ENCODE results near the gene ARHGAP32. TPM values are rescaled to one million over a fixed set of nuclear protein-coding genes. Genes with fewer than 3 reads are reported as not detected.

ARHGAP32 gene
- total and polyA plus RNA-seq, 7 experiments from 2014 or later = 2.3 to 10.5 (median 4.9) TPM

- no peaks in the 10 kb centered on the region for H3K9me3 ChIP-seq (ENCODE audit: control insufficient read depth in 2 of 3, low read length in 3 of 3)
- Mint-ChIP-seq H3K27ac (no peak overlapping the region), H3K36me3 (no peaks in the 10 kb centered on the region), H3K4me1 (peaks cover 10 to 14% (median 11%) of the 10 kb centered on the region in 7 donors), H3K4me3 (no peak overlapping the region), H3K27me3 (peaks cover 0 to 7% (median 0%) of the 10 kb centered on the region in 5 donors), H3K9me3 (no peaks in the 10 kb centered on the region)
- ATAC-seq = no peak
- CTCF ChIA-PET = no interaction called here
- H3K4me3 ChIP-seq (ENCODE audit: low read length) = no peak overlapping the region
- H3K36me3 ChIP-seq (ENCODE audit: control insufficient read depth in 2 of 3, insufficient read depth in 3 of 3, low read length in 3 of 3) = no peaks in the 10 kb centered on the region
- intact Hi-C loops (cut with micrococcal nuclease) = no loop called here
- DNase-seq = no peak
- H3K4me1 ChIP-seq (ENCODE audit: control insufficient read depth in 2 of 2, insufficient read depth in 2 of 2, low read length in 2 of 2) = peaks cover 0 to 2% of the 10 kb centered on the region in 2 donors
- no peaks in the 10 kb centered on the region for H3K27me3 ChIP-seq (ENCODE audit: control insufficient read depth in 2 of 2, insufficient read depth in 2 of 2, low read length in 2 of 2)
- POLR2A ChIA-PET = no interaction called here
- no peak overlapping the region for H3K27ac ChIP-seq (ENCODE audit: low read depth, low read length)
Observed at GRCh38 chr11:128926437-128927107, 265.6 kb downstream of the ARHGAP32 start.

- H3K9me3 Mint-ChIP-seq = no peaks in the 10 kb centered on the region
- POLR2A ChIA-PET = no interaction called here
Observed at GRCh38 chr11:128926000-128926399, 266.1 kb downstream of the ARHGAP32 start.

GRCh38 chr11:128925250-128925600, 266.9 kb downstream of the ARHGAP32 start:
- intact Hi-C loops (cut with micrococcal nuclease) = no loop called here
- H3K27ac ChIP-seq (ENCODE audit: low read depth, low read length) = no peak overlapping the region
- Mint-ChIP-seq H3K36me3 (no peaks in the 10 kb centered on the region), H3K4me3 (no peak overlapping the region), H3K4me1 (peaks cover 10 to 14% (median 11%) of the 10 kb centered on the region in 7 donors), H3K27ac (no peak overlapping the region), H3K27me3 (peaks cover 0 to 10% (median 0%) of the 10 kb centered on the region in 5 donors), H3K9me3 (no peaks in the 10 kb centered on the region)
- ATAC-seq = no peak
- H3K4me1 ChIP-seq (ENCODE audit: control insufficient read depth in 2 of 2, insufficient read depth in 2 of 2, low read length in 2 of 2) = peaks cover 0 to 2% of the 10 kb centered on the region in 2 donors
- H3K4me3 ChIP-seq (ENCODE audit: low read length) = no peak overlapping the region
- no peak for DNase-seq
- H3K36me3 ChIP-seq (ENCODE audit: control insufficient read depth in 2 of 3, insufficient read depth in 3 of 3, low read length in 3 of 3) = no peaks in the 10 kb centered on the region
- no peaks in the 10 kb centered on the region for H3K9me3 ChIP-seq (ENCODE audit: control insufficient read depth in 2 of 3, low read length in 3 of 3)
- ChIA-PET POLR2A (no interaction called here), CTCF (no interaction called here)
- H3K27me3 ChIP-seq (ENCODE audit: control insufficient read depth in 2 of 2, insufficient read depth in 2 of 2, low read length in 2 of 2) = no peaks in the 10 kb centered on the region

More at GRCh38 chr11:128926000-128926399, 266.1 kb downstream of the ARHGAP32 start:
- peaks cover 0 to 2% of the 10 kb centered on the region in 2 donors for H3K4me1 ChIP-seq (ENCODE audit: control insufficient read depth in 2 of 2, insufficient read depth in 2 of 2, low read length in 2 of 2)
- H3K4me1 Mint-ChIP-seq = peaks cover 10 to 14% (median 11%) of the 10 kb centered on the region in 7 donors
- H3K27ac ChIP-seq (ENCODE audit: low read depth, low read length) = no peak overlapping the region
- H3K4me3 Mint-ChIP-seq = no peak overlapping the region
- no peak for DNase-seq
- ATAC-seq = no peak
- no peak overlapping the region for H3K27ac Mint-ChIP-seq
- peaks cover 0 to 7% (median 0%) of the 10 kb centered on the region in 5 donors for H3K27me3 Mint-ChIP-seq
- no peaks in the 10 kb centered on the region for H3K36me3 Mint-ChIP-seq
- H3K4me3 ChIP-seq (ENCODE audit: low read length) = no peak overlapping the region
- no peaks in the 10 kb centered on the region for H3K36me3 ChIP-seq (ENCODE audit: control insufficient read depth in 2 of 3, insufficient read depth in 3 of 3, low read length in 3 of 3)
- CTCF ChIA-PET = no interaction called here
- intact Hi-C loops (cut with micrococcal nuclease) = no loop called here
- H3K9me3 ChIP-seq (ENCODE audit: control insufficient read depth in 2 of 3, low read length in 3 of 3) = no peaks in the 10 kb centered on the region
- no peaks in the 10 kb centered on the region for H3K27me3 ChIP-seq (ENCODE audit: control insufficient read depth in 2 of 2, insufficient read depth in 2 of 2, low read length in 2 of 2)

GRCh38 chr11:128924510-128925249, 267.4 kb downstream of the ARHGAP32 start:
- H3K9me3 Mint-ChIP-seq = no peaks in the 10 kb centered on the region
- H3K27ac Mint-ChIP-seq = no peak overlapping the region
- Histone ChIP-seq H3K27ac (ENCODE audit: low read depth, low read length) (no peak overlapping the region), H3K4me1 (ENCODE audit: control insufficient read depth in 2 of 2, insufficient read depth in 2 of 2, low read length in 2 of 2) (peaks cover 0 to 2% of the 10 kb centered on the region in 2 donors), H3K27me3 (ENCODE audit: control insufficient read depth in 2 of 2, insufficient read depth in 2 of 2, low read length in 2 of 2) (no peaks in the 10 kb centered on the region), H3K4me3 (ENCODE audit: low read length) (no peak overlapping the region), H3K36me3 (ENCODE audit: control insufficient read depth in 2 of 3, insufficient read depth in 3 of 3, low read length in 3 of 3) (no peaks in the 10 kb centered on the region), H3K9me3 (ENCODE audit: control insufficient read depth in 2 of 3, low read length in 3 of 3) (no peaks in the 10 kb centered on the region)
- no peak overlapping the region for H3K4me3 Mint-ChIP-seq
- H3K36me3 Mint-ChIP-seq = no peaks in the 10 kb centered on the region
- peaks cover 10 to 14% (median 11%) of the 10 kb centered on the region in 7 donors for H3K4me1 Mint-ChIP-seq
- POLR2A ChIA-PET = no interaction called here
- DNase-seq = no peak
- CTCF ChIA-PET = no interaction called here
- peaks cover 0 to 11% (median 0%) of the 10 kb centered on the region in 5 donors for H3K27me3 Mint-ChIP-seq
- ATAC-seq = no peak
- intact Hi-C loops (cut with micrococcal nuclease) = no loop called here

- DNase-seq = no peak
- Mint-ChIP-seq H3K4me3 (no peak overlapping the region), H3K9me3 (no peaks in the 10 kb centered on the region), H3K27ac (no peak overlapping the region), H3K36me3 (no peaks in the 10 kb centered on the region), H3K27me3 (peaks cover 0 to 11% (median 3%) of the 10 kb centered on the region in 5 donors), H3K4me1 (peaks cover 10 to 13% (median 11%) of the 10 kb centered on the region in 7 donors)
- intact Hi-C loops (cut with micrococcal nuclease) = no loop called here
- Histone ChIP-seq H3K27me3 (ENCODE audit: control insufficient read depth in 2 of 2, insufficient read depth in 2 of 2, low read length in 2 of 2) (no peaks in the 10 kb centered on the region), H3K9me3 (ENCODE audit: control insufficient read depth in 2 of 3, low read length in 3 of 3) (no peaks in the 10 kb centered on the region), H3K27ac (ENCODE audit: low read depth, low read length) (no peak overlapping the region), H3K4me3 (ENCODE audit: low read length) (no peak overlapping the region), H3K4me1 (ENCODE audit: control insufficient read depth in 2 of 2, insufficient read depth in 2 of 2, low read length in 2 of 2) (peaks cover 0 to 2% of the 10 kb centered on the region in 2 donors), H3K36me3 (ENCODE audit: control insufficient read depth in 2 of 3, insufficient read depth in 3 of 3, low read length in 3 of 3) (no peaks in the 10 kb centered on the region)
- ChIA-PET CTCF (no interaction called here), POLR2A (no interaction called here)
- no peak for ATAC-seq
Observed at GRCh38 chr11:128924104-128924503, 268.0 kb downstream of the ARHGAP32 start.

- H3K36me3 Mint-ChIP-seq = no peaks in the 10 kb centered on the region
- CTCF ChIA-PET = no interaction called here
- H3K4me3 Mint-ChIP-seq = no peak overlapping the region
- Histone ChIP-seq H3K36me3 (ENCODE audit: control insufficient read depth in 2 of 3, insufficient read depth in 3 of 3, low read length in 3 of 3) (no peaks in the 10 kb centered on the region), H3K4me3 (ENCODE audit: low read length) (no peak overlapping the region), H3K4me1 (ENCODE audit: control insufficient read depth in 2 of 2, insufficient read depth in 2 of 2, low read length in 2 of 2) (no peaks in the 10 kb centered on the region), H3K27me3 (ENCODE audit: control insufficient read depth in 2 of 2, insufficient read depth in 2 of 2, low read length in 2 of 2) (no peaks in the 10 kb centered on the region), H3K27ac (ENCODE audit: low read depth, low read length) (no peak overlapping the region), H3K9me3 (ENCODE audit: control insufficient read depth in 2 of 3, low read length in 3 of 3) (no peaks in the 10 kb centered on the region)
- peaks cover 0 to 11% (median 8%) of the 10 kb centered on the region in 5 donors for H3K27me3 Mint-ChIP-seq
- POLR2A ChIA-PET = no interaction called here
- peaks cover 0 to 1% (median 0%) of the 10 kb centered on the region in 11 donors for H3K9me3 Mint-ChIP-seq
- ATAC-seq (no peak), DNase-seq (no peak)
- H3K4me1 Mint-ChIP-seq = peaks cover 0 to 4% (median 0%) of the 10 kb centered on the region in 7 donors
- H3K27ac Mint-ChIP-seq = no peak overlapping the region
- intact Hi-C loops (cut with micrococcal nuclease) = no loop called here
Observed at GRCh38 chr11:128921793-128922192, 270.3 kb downstream of the ARHGAP32 start.
